ENCODE measurements around the gene NAP1L4. TPM values are rescaled to one million over a fixed set of nuclear protein-coding genes. Genes with fewer than 3 reads are reported as not detected.

The NAP1L4 gene
- total RNA-seq, 6 experiments from 2014 or later = 37.6 to 76.0 (median 56.9) TPM

GRCh38 chr11:3001496-3001895, 9.4 kb upstream of the NAP1L4 start:
- Histone ChIP-seq H3K36me3 (peaks cover 0 to 25% (median 15%) of the 10 kb centered on the region in 4 donors), H3K27me3 (no peaks in the 10 kb centered on the region), H3K9me3 (no peaks in the 10 kb centered on the region), H3K27ac (peak overlapping the region in 1 of 3 donors; percentile 15), H3K4me1 (peaks cover 0 to 22% (median 11%) of the 10 kb centered on the region in 4 donors), H3K4me3 (no peak overlapping the region)
- TF ChIP-seq POLR2A (IDR thresholded peaks at IDR 0.05) (no peak), CTCF (IDR thresholded peaks at IDR 0.05) (no peak)
- peak in 1 of 3 donors; percentile 57 for DNase-seq
- peak in 1 of 4 donors; percentile 33 for ATAC-seq
- WGBS (ENCODE audit: insufficient coverage, low coverage, low lambda C conversion rate, missing lambda C conversion rate) = no CpG with 5 or more reads among the region's 6 CpGs
- intact Hi-C loops (cut with DNase I) = no loop called here

GRCh38 chr11:3000032-3000961, 8.2 kb upstream of the NAP1L4 start:
- peaks cover 0 to 22% (median 11%) of the 10 kb centered on the region in 4 donors for H3K4me1 ChIP-seq
- ATAC-seq = peak; percentile 82 to 94 (median 92)
- H3K27me3 ChIP-seq = no peaks in the 10 kb centered on the region
- peak; percentile 90 to 93 (median 90) for DNase-seq
- H3K27ac ChIP-seq = peak overlapping the region; percentile 15 to 19 (median 16)
- no peak overlapping the region for H3K4me3 ChIP-seq
- 67% methylated on average over 6 of the region's 17 CpGs for WGBS (ENCODE audit: insufficient coverage, low coverage, low lambda C conversion rate, missing lambda C conversion rate)
- TF ChIP-seq CTCF (IDR thresholded peaks at IDR 0.05) (no peak), POLR2A (IDR thresholded peaks at IDR 0.05) (no peak)
- H3K36me3 ChIP-seq = peaks cover 0 to 25% (median 13%) of the 10 kb centered on the region in 4 donors
- intact Hi-C loops (cut with DNase I) = no loop called here
- H3K9me3 ChIP-seq = no peaks in the 10 kb centered on the region

- DNase-seq (peak in 1 of 3 donors; percentile 31), ATAC-seq (no peak)
- 65% methylated on average over 7 of the region's 10 CpGs for WGBS (ENCODE audit: insufficient coverage, low coverage, low lambda C conversion rate, missing lambda C conversion rate)
- Histone ChIP-seq H3K4me3 (no peak overlapping the region), H3K4me1 (peaks cover 0 to 22% (median 11%) of the 10 kb centered on the region in 4 donors), H3K27me3 (no peaks in the 10 kb centered on the region), H3K36me3 (peaks cover 0 to 25% (median 12%) of the 10 kb centered on the region in 4 donors), H3K27ac (no peak overlapping the region), H3K9me3 (no peaks in the 10 kb centered on the region)
- TF ChIP-seq CTCF (IDR thresholded peaks at IDR 0.05) (no peak), POLR2A (IDR thresholded peaks at IDR 0.05) (no peak)
- intact Hi-C loops (cut with DNase I) = no loop called here
Observed at GRCh38 chr11:2999464-2999998, 7.4 kb upstream of the NAP1L4 start.

GRCh38 chr11:2998073-2998850, 6.1 kb upstream of the NAP1L4 start:
- WGBS (ENCODE audit: insufficient coverage, low coverage, low lambda C conversion rate, missing lambda C conversion rate) = 74% methylated on average over 5 of the region's 7 CpGs
- intact Hi-C loops (cut with DNase I) = no loop called here
- H3K4me3 ChIP-seq = no peak overlapping the region
- peak in 1 of 4 donors; percentile 12 for ATAC-seq
- peaks cover 0 to 22% (median 11%) of the 10 kb centered on the region in 4 donors for H3K4me1 ChIP-seq
- H3K9me3 ChIP-seq = no peaks in the 10 kb centered on the region
- DNase-seq = peak in 1 of 3 donors; percentile 27
- no peaks in the 10 kb centered on the region for H3K27me3 ChIP-seq
- H3K36me3 ChIP-seq = peaks cover 0 to 15% (median 6%) of the 10 kb centered on the region in 4 donors
- TF ChIP-seq POLR2A (IDR thresholded peaks at IDR 0.05) (no peak), CTCF (IDR thresholded peaks at IDR 0.05) (no peak)
- no peak overlapping the region for H3K27ac ChIP-seq

All from right lobe of liver (tissue), 6 donors.